KBM-7 (cell line): ENCODE data around the gene SYT2.
"Not testable (repeated sequence)": the region's sequence is repeated elsewhere in the genome, so short reads cannot be mapped to it uniquely, and the experiment has no call there.

Experiments used
- DNase-seq: peaks from one replicate; pipeline ENCODE4 v3.0.0-alpha.2; 2015
- in situ Hi-C: fragments of 300-500 bp; cut with MboI; formaldehyde crosslinking; loops from 2 replicates; pipeline ENCODE4 v1.14.3; 2020; ENCODE audit warnings: low sequenced_read_pairs, low pct_unique_long_range_greater_than_20kb, mixed read lengths

The SYT2 gene

DNA sequence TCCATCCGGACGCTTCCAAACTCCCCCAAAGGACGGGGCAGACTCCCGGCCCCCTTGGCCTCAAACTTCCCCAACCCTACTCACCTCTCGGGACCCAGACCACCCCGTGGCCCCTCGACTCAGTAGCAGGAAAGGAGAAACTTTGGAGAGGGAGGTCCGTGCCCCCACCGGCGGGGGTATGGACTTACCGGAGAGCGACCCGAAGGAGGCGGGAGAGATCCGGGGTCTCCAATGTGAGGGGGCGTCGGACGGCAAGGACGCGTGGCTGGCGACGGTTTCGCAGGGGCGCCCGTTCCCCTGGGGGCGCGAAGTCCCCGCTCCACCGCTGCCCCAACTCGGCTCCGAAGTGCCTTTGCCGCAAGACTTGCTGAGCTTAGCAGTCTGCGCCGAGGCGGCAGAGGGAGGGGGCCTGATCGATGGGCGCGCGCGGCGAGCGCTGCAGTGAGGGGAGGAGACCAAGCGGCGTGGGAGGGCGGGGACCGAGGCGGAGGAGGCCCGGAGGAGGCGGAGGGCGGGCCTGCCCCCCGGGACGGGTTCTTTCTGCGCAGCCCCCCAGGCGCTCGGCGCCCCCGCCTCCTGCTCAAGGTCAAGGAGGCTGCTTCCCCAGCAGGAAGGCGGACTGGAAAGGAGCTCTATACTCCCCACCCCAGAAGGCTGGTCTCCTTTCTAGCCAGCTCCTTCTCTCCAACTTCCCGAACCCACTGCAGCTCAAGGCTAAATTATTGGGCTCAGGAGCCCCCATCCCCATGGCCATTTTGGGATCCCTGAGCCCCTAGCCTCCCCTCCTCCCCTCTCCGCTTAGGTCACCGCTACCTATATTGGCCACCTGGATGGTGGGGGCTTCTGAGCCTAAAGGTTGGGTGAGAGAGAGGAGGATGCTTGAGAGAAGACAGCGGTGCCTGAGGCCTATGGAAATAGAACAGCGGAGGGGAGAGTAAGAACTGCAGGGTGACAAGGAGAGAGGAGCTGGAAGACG lies at the start of gene SYT2:
Gene SYT2 (minus strand): TSS at position 385 of the 976 bp plus-strand sequence. CDS start 104,682 bp downstream, outside the sequence.
- DNase-seq, result no peak

DNA sequence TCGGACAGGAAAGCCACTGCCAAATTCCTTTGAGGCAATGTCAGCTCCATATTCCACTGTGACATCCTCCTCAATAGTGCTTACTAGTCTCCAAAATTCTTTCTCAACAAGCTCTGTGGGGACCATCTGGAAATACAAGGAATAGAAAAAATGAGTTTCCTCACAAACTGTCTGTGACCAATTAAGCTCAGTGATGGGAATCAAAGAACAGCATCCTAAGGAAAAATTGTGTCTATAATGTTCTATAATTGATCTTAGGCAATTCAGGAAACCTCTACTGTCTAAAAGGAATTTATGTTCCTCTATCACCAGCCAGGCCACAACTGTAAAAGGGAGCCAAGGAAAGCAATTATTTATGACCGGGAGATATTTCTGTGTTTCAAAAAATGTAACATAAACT lies 46.1 kb upstream of the SYT2 start:
- no peak for DNase-seq
- in situ Hi-C loops, result no loop called here

More for the DNA sequence above, at the start of gene SYT2:
- in situ Hi-C loops, result no loop called here

DNA sequence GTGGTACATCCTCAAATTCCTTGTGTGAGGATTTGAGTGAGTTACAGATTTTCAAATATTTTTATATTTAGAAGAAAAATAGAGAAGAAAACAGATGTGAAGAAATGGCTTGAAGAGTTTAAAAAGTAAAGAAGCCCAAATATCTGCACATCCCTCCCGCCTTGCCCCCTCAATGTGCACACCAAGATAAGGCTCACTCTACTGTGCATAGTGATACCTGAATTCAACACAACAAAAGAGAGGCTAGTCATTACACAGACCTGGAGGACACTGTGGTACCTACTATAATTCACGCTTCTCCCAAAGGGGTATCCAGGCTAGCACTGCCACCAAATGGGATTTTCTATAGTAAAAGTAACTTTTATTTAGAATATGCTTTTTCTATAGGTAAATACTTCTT lies 44.0 kb upstream of the SYT2 start:
- DNase-seq, result no peak
- in situ Hi-C loops, result no loop called here

DNA sequence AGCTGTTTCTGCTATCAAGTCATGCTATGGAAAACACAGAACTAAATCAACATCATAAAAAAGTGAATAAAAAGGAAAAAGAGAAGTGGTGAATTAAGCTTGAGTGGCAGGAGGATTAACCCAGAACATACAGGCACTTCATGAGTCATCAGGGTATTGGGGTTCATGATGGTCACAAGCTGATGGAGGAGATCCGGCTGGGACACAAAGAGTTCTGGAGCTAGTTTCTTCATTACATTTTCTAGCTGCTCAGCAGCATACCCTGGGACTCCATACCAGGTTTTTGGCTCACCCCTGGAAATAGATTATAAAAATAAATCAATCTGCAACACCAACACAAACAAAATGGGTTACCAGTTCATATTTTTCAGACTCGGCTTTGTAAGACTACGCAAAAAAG lies 42.5 kb upstream of the SYT2 start:
- DNase-seq, result peak; percentile 15
- in situ Hi-C loops, result no loop called here

DNA sequence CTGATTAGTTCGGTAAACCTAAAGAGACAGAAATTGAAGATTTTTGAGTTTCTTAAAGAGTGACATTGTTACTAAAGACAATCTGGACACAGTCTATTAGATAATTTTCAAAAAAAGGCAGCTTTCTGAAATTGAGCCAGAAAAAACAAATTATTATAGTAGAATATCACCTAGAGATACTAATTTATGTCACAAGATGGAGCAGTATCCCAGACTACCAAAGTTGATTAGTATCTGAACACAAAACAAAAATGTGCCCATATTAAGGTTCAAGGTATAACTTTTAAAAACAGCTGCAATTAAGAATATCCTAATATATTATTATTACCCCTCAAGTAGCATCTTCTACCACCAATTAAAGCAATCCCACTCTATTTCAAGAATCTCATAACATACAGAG lies 40.5 kb upstream of the SYT2 start:
- in situ Hi-C loops, result no loop called here
- DNase-seq, result no peak

DNA sequence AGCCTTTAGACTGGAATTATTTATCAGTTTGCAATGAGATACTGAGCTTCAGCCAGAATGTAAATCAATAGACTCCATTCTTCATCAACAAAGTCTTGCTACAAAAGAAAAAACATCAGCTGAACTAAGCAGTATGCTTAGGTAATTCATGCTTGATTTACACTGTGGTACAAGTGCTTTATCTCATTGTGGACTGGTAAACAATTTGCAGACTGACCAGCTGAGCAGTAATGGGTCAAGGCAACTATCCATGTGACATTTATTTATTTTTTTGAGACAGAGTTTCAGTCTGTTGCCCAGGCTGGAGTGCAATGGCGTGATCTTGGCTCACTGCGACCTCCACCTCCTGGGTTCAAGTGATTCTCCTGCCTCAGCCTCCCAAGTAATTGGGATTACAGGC lies 39.8 kb upstream of the SYT2 start:
- in situ Hi-C loops, result no loop called here
- DNase-seq, result no peak

DNA sequence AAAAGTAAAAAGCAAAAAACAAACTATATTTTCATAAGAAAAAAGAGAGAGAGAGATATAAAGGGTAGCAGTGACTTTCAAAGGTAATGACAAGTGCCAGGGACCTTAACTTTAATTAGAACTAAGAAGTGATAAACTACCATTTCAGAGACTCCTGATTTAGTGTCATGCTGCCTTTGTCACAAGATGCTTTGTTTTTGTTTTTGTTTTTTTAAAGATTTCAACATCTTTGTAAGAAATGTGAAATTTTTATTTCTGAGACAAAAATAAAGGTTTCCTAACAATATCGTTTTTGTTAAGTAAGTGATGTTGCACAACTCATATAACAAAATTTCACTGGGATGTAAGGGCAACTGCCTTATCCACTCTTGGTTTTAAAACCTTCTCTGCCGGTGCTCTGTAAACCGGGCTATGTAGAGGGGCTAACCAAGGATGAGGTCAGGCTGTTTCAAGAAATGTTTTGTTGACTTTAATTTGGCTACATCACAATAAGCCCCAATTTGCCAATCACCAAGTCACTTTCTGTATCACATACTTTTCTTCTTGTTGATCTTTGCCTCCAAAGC lies 35.2 kb upstream of the SYT2 start:
- in situ Hi-C loops, result no loop called here
- no peak for DNase-seq

DNA sequence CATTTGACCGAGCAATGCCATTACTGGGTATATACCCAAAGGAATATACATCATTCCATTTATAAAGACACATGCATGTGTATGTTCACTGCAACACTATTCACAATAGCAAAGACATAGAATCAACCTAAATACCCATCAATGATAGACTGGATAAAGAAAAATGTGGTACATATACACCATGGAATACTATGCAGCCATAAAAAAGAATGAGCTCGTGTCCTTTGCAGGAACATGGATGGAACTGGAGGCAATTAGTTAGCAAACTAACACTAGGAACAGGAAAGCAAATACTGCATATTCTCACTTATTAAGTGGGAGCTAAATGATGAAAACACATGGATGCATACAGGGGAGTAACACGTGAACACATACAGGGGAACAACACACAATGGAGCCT lies 34.5 kb upstream of the SYT2 start:
- DNase-seq, in situ Hi-C loops: not testable (repeated sequence)

DNA sequence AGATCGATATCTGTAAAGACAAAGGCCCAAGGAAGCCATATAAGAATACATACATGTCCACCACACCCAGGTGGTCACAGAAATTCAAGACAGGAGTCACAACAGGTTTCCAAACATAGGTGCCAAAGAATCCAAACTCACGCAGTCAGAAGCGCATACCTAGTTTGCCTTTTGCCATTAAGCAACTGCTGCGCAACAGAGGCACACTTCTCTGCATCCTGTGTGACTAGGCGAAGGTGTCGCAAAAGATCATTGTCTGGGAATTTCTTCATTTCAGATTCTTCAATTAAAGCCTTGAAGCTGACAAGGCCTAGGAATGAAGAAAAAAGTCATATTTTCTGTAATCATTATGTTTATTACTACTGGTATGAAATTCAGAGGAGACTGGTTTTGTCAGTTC lies 32.2 kb upstream of the SYT2 start:
- in situ Hi-C loops, result no loop called here
- no peak for DNase-seq

DNA sequence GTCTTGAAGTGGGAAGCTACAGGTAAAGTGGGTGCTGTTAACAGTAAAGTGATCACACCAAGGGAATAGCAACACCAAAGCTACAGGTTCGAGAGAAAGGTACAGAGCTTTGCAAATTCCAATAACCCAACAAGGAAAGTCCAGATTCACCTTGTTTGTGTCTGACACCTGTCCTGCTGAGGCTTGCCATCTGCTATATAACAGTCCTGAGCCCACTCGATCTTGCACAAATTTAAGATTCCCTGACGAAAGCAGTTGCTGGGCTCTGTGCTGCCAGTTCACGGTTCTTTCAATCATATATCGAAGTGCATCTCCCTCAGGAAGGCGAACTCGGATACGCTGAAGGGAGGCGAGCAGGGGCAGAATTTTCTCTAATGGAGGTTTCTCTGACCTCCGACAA lies 23.0 kb upstream of the SYT2 start:
- in situ Hi-C loops, result no loop called here
- no peak for DNase-seq

DNA sequence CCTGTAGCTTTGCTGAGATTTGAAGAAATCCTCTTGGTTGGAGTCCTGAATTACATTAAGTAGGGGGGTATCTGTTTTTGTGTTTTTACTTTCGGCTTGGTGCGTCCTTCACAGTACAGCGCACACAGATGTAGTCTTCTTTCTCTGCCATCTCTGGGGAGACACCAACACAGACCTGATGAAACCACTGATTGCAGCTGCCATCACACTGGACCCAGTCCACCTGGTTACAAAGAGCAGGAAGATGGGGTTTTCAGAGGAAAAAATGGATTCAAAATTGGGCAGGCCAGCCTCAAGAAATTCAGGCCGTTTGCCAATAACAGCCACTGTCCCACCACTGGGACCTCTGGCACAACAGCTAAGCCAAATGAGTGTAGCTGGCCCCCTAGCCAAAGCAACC lies 18.7 kb upstream of the SYT2 start:
- no peak for DNase-seq

DNA sequence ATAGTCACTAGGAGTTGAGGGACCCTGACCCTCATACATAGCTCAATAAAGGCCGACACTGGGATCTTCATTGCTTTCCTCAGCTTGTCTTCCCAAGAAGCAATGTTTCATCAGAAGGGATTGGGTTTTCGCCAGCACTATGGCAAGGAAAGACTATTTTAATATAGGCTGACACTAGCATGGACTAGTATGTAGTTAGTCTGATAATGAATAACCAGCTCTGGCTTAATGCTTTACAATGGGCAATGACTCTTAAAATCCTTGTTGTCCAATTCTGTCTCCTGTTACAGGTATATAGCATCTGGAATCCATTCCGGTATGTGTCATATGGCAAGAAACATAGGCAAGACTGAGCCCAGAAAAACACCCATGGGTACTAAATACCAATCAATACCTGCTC lies 15.3 kb upstream of the SYT2 start:
- in situ Hi-C loops, result no loop called here

More for the DNA sequence above, 18.7 kb upstream of the SYT2 start:
- in situ Hi-C loops, result no loop called here

DNA sequence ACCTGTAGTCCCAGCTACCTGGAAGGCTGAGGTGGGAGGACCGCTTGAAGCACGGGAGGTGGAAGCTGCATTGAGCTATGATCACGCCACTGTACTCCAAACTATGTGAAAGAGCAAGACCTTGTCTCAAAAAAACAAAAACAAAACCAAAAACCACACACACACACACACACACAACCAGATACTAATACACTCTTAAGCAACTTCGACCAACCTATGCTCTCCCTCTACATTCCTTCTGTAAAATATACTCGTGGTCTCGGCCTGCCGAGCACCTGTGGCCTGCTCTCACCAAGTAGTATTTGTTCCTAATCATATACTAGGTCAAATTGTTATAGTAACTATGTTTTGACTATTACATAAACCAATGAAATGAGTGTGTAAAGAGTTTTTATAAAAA lies 13.5 kb upstream of the SYT2 start:
- no peak for DNase-seq
- in situ Hi-C loops, result no loop called here

More for the DNA sequence above, 15.3 kb upstream of the SYT2 start:
- DNase-seq, result no peak

DNA sequence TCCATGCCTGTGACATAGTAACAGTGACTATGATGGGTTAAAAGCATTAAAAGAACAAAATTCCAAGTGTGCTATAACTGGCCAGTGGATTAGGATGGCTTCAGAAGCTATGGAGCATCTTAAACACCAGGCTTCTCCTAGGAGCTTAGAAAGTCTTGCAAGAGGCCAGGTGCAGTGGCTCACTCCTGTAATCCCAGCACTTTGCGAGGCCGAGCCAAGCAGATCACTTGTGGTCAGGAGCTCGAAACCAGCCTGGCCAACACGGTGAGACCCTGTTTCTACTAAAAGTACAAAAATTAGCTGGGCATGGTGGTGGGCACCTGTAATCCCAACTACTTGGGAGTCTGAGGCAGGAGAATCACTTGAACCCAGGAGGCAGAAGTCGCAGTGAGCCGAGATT lies 12.8 kb upstream of the SYT2 start:
- DNase-seq, in situ Hi-C loops: not testable (repeated sequence)

DNA sequence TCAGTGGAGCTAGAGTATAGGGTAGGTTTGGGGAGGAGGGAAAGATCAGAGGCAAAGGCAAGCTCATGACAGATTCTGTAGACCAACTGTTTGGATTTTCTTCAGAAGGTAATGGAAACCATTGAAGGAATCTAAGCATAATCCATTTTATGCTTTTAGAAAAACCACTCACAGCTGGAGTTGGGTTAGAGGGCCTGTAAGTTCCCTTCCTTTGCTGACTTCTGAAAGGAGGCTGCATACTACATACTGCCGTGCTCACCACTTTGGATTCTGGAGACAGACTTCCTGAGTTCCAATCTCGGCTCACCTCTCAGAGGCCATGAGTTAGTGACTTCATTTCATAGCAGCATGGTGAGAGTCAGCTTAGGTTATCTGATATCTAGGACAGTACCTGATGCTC lies 6.4 kb upstream of the SYT2 start:
- no peak for DNase-seq
- in situ Hi-C loops, result no loop called here

DNA sequence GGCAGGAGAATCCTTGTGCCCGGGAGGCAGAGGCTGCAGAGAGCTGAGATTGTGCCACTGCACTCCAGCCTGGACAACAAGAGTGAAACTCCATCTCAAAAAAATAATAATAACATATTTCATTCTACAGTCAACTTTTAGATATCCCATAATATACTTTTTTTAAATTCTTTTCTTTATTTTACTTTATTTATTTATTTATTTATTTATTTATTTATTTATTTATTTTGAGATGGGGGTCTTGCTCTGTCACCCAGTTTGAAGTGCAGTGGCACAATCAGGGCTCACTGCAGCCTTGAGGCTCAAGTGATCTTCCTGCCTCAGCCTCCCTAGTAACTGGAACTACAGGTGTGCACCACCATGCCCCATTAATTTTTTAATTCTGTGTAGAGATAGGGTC lies 3.9 kb upstream of the SYT2 start:
- in situ Hi-C loops, DNase-seq: not testable (repeated sequence)

DNA sequence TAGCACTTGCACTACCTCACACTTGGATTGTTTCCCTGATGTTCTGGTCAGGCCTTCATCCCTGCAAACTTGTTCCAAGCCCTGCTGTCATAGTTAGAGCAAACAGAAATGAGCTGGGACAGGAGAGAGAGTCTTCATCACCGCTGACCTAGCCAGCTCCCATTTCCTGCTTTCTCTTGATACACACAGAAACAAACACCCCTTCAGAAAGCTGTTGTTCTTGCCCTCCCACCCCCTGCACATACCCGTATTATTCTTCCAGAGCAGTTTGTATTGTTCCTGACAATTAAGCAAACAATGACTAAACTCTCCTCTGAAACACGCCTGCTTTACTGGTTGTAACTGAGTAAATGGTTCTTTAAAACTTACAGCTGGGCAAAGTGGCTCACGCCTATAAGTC lies 2.9 kb upstream of the SYT2 start:
- no peak for DNase-seq
- in situ Hi-C loops, result no loop called here

DNA sequence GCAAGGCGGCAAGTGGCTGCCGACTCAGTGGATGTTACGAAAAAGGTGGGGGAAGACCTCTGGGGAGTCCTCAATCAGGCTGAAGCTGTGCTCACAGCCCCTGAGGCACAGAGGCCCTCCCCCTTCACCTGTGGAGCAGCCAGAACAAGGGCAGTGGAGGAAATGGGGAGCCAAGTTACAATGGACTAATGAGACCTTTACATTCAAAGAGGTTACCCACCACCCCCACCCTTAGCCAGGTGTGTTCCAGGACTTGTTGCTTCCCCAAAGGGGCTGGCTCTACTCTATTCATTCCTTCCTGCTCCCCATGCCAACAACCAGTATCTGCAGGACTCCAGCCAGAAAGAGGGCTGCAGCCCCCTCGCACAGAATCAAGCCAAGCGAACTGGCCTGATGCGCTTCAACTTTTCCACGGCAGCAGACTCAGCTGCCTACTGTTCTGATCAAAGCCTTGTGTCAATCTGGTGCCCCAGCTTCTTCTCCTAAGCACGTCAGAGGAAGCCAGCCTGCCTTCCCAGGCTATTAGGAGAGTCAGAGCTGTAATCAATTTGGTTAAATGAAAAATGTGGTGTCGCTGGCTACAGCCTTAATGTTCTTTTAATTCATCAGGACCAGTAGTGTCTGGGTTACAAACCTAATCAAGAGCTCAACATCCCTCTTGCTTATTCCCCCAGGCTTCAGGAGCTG lies 1.8 kb upstream of the SYT2 start:
- DNase-seq, result no peak
- in situ Hi-C loops, result no loop called here

DNA sequence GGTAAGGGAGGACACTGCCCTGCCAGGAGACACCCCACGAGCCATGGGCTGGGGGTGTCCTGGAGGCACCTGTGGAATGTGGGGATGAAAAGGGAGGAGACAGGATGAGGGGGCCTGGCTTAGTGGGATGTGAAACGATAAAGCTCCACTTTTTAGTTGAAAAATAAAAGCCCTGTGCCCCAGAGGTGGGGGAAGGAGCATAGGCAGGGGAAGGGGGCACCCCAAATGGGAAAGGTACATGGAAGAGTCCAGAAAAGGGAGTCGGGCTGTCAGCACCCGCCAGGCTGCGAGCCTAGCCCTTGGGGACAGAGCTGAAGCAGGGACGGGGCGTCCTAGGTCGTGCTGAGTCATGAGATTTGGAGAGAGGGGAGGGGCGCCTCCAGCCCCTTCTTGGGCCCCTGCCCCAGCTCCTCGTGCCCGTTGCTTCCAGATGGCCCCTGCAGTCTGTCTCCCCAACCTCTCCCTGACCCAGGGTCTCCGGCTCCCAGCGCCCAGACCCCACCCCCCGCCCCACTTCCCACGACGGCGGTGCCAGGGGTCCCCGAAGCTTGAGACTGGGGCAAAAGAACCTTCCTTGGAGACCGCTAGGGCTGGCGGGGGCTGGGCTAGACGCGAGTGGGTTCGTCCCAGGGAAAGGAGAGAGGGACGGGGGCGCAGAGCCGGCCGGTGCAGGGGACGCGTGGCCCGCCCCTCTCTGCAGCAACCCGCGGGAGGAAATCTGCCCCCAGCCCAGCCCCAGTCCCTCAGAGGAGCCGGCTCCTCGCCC lies 795 bp downstream of the SYT2 start:
- no peak for DNase-seq
- in situ Hi-C loops, result no loop called here
